SJCRH30 (cell line): Measurements from ENCODE around the gene PCMTD2. TPM values are rescaled to one million over a fixed set of nuclear protein-coding genes. Genes with fewer than 3 reads are reported as not detected.

Experiments used
- DNase-seq, 2 experiments: peaks; one replicate each; pipeline ENCODE4 v3.0.0-alpha.2; 2015 to 2020
- H3K27ac ChIP-seq: fragments of 250-450 bp; sonication (Bioruptor Pico); 2 replicates; pipeline ENCODE4 v1.5.1; 2020; ENCODE audit warnings: mild to moderate bottlenecking, moderate library complexity
- H3K27me3 ChIP-seq: fragments of 250-450 bp; sonication (Bioruptor Pico); 2 replicates; pipeline ENCODE4 v1.5.1; 2020; ENCODE audit warnings: mild to moderate bottlenecking, moderate library complexity
- H3K36me3 ChIP-seq: fragments of 250-450 bp; sonication (Bioruptor Pico); 2 replicates; pipeline ENCODE4 v1.5.1; 2020; ENCODE audit warnings: mild to moderate bottlenecking, moderate library complexity
- H3K4me1 ChIP-seq: fragments of 250-450 bp; sonication (Bioruptor Pico); 2 replicates; pipeline ENCODE4 v1.5.1; 2020; ENCODE audit warnings: mild to moderate bottlenecking, moderate library complexity
- H3K4me3 ChIP-seq: fragments of 250-450 bp; sonication (Bioruptor Pico); 2 replicates; pipeline ENCODE4 v1.5.1; 2020; ENCODE audit warnings: mild to moderate bottlenecking, moderate library complexity
- H3K9me3 ChIP-seq: fragments of 250-450 bp; sonication (Bioruptor Pico); replicated peaks from 2 replicates; pipeline ENCODE4 v1.5.1; 2020; ENCODE audit warnings: mild to moderate bottlenecking, moderate library complexity
- total RNA-seq: library from RNA; depleted of rRNA; stranded (reverse); fragments of >200 nt; shearing (Covaris generic); gene quantifications from 2 replicates; pipeline ENCODE4 v1.2.3, GENCODE V29; 2014

Gene PCMTD2
- total RNA-seq, 1 experiment from 2014 or later, result 31.0 TPM

DNA sequence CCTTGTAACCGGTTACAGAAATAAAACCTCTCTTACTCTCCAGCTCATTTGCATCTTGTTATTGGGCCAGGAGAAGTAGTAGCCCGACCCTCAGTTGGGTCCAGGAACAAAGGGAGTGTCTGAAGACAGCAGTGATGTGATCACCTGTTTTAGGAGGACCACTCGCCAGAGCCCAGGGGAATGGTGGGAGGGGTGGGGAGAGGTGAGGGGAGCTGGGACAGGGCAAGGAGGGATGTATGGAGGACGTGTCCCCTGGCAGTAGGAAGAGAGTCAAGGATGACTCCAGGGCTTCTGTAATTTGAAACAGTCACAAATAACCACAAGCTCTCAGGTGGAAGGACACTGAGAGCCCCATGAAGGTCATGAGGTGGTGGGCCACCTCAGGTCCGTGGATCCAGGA is 1.4 kb upstream of the PCMTD2 start:
- H3K4me1 ChIP-seq, result no peaks in the 10 kb centered on the region
- H3K27me3 ChIP-seq, result peaks cover 20% of the 10 kb centered on the region
- no peaks in the 10 kb centered on the region for H3K9me3 ChIP-seq
- DNase-seq, result no peak
- no peaks in the 10 kb centered on the region for H3K36me3 ChIP-seq
- no peak overlapping the region for H3K4me3 ChIP-seq
- no peak overlapping the region for H3K27ac ChIP-seq

DNA sequence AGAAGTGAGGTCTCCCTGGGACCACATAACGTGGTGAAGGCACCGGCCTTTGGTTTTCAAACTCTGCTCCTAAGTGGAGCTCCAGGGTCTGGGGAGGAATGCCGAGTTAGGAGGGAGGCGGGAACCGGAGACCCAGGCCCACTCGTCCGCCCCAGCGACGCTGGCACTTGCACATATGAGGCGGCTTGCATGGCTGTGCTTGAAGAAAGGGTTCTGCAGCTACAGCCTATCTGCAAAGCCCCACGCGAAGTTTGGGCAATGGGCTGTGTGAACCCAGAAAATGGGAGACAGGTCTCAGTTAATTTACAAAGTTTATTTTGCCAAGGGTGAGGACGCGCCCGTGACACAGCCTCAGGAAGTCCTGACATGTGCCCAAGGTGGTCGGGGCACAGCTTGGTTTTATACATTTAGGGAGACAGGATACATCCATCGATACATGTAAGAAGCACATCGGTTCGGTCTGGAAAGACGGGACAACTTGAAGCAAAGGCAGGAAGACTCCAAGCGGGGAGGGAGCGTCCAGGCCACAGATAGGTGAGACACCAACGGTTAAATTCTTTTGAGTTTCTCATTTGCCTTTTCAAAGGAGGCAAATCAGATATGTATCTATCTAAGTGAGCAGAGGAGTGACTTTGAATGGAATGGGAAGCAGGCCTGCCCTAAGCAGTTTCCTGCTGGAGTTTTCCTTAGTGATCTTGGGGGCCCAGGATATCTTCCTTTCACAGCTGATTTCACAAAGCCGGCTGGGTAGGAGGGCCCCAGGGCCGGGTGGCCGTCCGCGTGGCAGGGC is 782 bp upstream of the PCMTD2 start:
- peak overlapping the region; percentile 56 for H3K27ac ChIP-seq
- H3K4me1 ChIP-seq, result no peaks in the 10 kb centered on the region
- no peak for DNase-seq
- H3K4me3 ChIP-seq, result peak overlapping the region; percentile 66
- no peaks in the 10 kb centered on the region for H3K36me3 ChIP-seq
- H3K9me3 ChIP-seq, result no peaks in the 10 kb centered on the region
- H3K27me3 ChIP-seq, result peaks cover 15% of the 10 kb centered on the region

DNA sequence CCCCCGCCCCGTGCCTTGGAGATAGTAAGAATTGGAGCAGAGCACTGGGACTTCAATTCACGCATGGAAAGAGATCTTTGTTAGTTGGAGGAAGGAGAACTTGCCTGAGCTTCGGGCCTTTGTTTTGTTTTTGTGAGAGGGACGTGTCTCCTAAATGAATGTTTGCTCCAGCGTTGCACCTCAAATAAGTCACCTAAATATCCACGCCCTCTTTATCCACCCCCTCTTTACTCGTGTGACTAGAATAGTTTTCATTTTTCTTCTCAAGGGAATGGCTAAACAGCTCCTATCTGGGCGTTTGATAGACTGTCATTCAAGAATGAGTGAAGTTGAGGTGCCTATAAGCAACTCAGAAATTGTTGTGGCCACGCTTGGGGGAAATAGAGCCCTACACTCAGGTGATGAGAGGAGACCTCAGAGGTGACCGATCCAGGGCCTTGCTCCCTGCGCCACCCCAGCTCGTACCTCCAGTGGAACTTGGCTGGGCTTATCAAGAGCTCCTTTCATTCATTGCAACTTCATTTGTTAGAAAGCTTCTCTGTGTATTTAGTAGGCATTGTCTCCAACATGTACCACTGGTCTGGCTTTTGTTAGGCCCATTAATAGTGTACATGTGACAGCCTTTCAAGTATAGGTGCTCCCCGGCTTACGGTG is 861 bp downstream of the PCMTD2 start:
- no peaks in the 10 kb centered on the region for H3K4me1 ChIP-seq
- no peaks in the 10 kb centered on the region for H3K9me3 ChIP-seq
- no peak for DNase-seq

DNA sequence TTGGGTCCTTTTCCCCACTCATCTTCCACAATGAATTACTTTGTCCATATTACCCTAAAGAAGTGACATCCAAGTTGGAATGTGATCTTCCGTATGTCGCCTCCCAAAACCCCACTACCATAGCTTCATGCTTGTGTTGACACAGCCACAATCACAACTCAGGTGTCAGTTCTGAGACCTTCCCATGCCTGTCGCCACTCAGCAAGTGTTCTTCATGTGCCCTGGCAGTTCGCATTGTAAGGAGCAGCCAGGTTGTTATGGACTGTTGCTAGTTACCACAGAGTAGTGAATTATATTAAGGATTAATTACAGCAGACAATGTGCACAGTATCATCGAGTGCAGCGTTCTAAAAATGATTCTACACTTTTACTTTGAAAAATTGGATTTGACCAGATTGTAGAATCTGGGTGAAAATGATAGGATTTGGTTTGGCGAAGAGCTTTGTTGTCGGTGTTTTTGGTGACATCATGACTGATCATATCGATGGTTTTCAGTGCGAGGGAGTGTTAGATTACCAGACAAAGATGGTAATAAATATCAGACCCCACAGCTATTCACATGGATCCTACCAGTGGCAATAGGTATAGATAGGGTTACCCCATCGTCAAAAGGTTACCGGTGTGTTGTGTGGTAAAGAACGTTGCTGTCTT is 1.7 kb downstream of the PCMTD2 start:
- Histone ChIP-seq H3K4me3 (no peak overlapping the region), H3K36me3 (no peaks in the 10 kb centered on the region), H3K9me3 (no peaks in the 10 kb centered on the region), H3K4me1 (no peaks in the 10 kb centered on the region), H3K27ac (no peak overlapping the region), H3K27me3 (0 out of 2 replicates have a peak, but pooled peaks cover 6% of the 10 kb centered on the region)
- no peak for DNase-seq

More for the DNA sequence above, 861 bp downstream of the PCMTD2 start:
- H3K27me3 ChIP-seq, result 0 out of 2 replicates have a peak, but pooled peaks cover 9% of the 10 kb centered on the region
- no peaks in the 10 kb centered on the region for H3K36me3 ChIP-seq
- H3K4me3 ChIP-seq, result peak overlapping the region; percentile 66
- H3K27ac ChIP-seq, result no peak overlapping the region

DNA sequence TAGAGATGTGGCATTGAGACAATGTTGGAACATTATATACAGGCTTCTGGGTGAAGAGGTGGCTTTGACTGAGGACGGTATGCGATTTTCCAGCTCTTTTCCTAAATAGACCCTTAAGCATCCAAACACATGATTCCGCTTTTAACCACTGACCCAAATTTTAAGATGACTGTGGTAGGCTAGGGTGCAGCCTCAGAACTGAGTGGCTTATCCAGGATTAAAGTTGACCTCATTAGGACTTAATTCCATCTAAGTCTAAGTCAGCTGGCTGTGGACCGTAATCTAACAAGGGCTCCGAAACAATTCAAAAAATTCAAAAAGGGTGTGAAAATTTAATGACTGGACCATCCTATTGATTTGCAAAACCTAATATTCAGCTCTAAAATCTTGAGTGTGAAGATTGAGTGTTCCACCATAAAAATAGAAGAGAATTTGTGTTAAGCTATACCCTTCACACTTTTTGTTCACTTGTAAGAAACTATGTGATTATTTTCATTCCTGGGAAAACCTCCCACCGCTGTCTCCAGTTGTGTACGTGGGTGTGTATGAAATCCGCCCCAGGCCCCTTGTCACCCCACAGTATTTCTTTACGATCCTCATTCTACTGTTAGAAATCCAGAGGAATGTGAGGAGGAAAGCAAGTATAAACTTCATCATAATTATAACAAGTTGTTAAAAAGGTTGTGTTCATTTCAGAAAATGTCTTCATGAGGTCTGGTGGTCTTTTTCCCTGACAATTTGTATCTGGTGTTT is 2.7 kb downstream of the PCMTD2 start:
- Histone ChIP-seq H3K9me3 (no peaks in the 10 kb centered on the region), H3K36me3 (no peaks in the 10 kb centered on the region), H3K4me3 (no peak overlapping the region), H3K4me1 (no peaks in the 10 kb centered on the region), H3K27me3 (no peaks in the 10 kb centered on the region), H3K27ac (no peak overlapping the region)
- no peak for DNase-seq

DNA sequence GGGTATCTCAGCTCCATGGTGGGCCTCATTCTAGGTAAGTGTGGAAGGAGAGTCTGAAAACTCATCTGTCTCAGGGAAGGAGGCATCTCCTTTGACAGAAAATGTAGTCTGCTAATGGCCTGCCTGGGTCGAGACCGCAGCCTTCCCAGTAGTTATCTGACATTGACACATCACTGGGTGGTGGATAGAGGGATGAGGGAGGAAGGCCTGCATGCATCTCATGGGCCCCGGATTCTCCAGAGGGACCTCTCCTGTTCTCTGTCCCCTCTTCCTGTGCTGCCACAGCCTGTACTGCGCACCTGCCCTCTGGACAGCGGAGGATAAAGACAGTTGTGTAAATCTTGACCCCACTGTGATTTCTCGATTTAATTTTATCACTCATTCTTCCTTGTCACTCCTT is 4.7 kb downstream of the PCMTD2 start:
- no peak for DNase-seq
- Histone ChIP-seq H3K9me3 (no peaks in the 10 kb centered on the region), H3K4me1 (no peaks in the 10 kb centered on the region), H3K27me3 (no peaks in the 10 kb centered on the region), H3K36me3 (no peaks in the 10 kb centered on the region), H3K4me3 (no peak overlapping the region), H3K27ac (no peak overlapping the region)

DNA sequence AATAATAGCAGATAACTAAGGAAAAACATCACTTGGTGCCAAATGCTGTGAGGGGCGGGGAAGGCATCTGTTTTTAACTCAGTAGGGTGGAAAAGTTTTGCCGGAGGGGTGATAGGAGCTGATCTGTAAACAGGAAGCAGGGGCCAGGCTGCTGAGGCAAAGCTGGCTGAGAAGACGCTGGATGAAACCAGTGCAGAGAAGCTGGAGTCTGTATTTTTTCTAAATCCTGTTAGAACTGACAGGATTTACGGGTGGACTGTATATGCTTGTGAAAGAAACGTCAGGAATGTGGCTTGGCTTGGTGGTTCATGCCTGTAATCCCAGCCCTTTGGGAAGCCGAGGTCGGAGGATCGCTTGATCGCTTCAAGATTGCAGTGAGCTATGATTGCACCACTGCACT is 5.6 kb downstream of the PCMTD2 start:
- H3K4me3 ChIP-seq, result no peak overlapping the region
- H3K4me1 ChIP-seq, result no peaks in the 10 kb centered on the region
- no peaks in the 10 kb centered on the region for H3K9me3 ChIP-seq
- DNase-seq, result no peak
- H3K36me3 ChIP-seq, result no peaks in the 10 kb centered on the region
- no peak overlapping the region for H3K27ac ChIP-seq
- H3K27me3 ChIP-seq, result no peaks in the 10 kb centered on the region

DNA sequence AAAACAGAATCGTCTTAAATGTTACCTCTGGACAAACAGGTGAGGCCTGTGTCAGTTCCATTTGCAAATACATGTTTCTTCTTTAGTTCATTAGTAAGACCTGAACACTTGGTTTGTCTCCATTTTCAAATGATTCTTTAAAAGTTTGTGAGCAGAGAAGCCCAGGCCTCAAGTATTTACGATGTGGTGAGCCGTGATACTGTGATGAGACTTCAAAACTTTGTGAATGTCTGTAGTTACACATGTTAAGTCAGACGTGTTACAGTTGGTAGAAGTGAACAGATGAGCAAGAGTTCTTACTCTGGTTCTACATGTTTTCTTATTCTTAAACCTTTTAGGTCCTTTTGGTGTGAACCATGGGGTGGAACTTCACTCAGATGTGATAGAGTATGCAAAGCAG is 8.5 kb downstream of the PCMTD2 start:
- Histone ChIP-seq H3K4me1 (no peaks in the 10 kb centered on the region), H3K36me3 (no peaks in the 10 kb centered on the region), H3K27me3 (no peaks in the 10 kb centered on the region), H3K27ac (no peak overlapping the region), H3K9me3 (no peaks in the 10 kb centered on the region), H3K4me3 (no peak overlapping the region)
- no peak for DNase-seq

DNA sequence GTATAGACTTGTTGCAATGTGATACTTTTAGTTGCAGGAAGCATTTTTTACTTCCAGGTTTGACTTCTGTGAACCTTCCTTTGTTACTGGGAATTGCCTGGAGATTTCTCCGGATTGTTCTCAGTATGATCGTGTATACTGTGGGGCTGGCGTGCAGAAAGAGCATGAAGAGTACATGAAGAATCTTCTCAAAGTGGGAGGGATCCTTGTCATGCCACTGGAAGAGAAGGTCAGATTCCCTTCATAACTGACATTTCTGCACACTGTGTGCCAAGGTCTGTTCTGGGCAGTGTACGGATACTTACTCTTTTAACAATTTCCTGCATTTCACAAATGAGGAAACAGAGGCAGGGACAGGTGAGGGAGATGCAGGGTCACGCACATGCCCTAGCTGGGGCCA is 9.7 kb downstream of the PCMTD2 start:
- Histone ChIP-seq H3K36me3 (no peaks in the 10 kb centered on the region), H3K4me3 (no peak overlapping the region), H3K27me3 (no peaks in the 10 kb centered on the region), H3K9me3 (no peaks in the 10 kb centered on the region), H3K27ac (no peak overlapping the region), H3K4me1 (no peaks in the 10 kb centered on the region)
- DNase-seq, result no peak

DNA sequence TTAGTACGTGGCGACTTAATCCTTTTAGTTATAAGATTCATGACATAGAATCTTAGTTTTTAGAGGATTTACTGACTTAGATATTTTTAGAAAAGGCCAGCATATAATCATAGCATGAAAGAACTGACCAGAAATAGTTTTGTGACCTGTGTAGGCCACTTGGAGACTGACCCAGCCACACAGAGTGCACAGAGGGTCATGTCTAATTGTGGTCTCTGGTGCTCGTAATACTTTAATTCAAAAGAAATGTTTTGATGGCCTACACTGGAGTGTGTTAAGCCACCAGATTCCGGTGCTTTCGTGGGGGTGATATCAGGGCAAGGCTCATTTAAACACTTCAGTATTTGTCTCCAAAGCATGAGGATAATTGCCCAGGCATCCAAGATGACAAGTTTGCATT is 11.4 kb downstream of the PCMTD2 start:
- Histone ChIP-seq H3K4me1 (no peaks in the 10 kb centered on the region), H3K36me3 (no peaks in the 10 kb centered on the region), H3K27me3 (no peaks in the 10 kb centered on the region), H3K9me3 (no peaks in the 10 kb centered on the region), H3K4me3 (no peak overlapping the region), H3K27ac (no peak overlapping the region)
- no peak for DNase-seq

DNA sequence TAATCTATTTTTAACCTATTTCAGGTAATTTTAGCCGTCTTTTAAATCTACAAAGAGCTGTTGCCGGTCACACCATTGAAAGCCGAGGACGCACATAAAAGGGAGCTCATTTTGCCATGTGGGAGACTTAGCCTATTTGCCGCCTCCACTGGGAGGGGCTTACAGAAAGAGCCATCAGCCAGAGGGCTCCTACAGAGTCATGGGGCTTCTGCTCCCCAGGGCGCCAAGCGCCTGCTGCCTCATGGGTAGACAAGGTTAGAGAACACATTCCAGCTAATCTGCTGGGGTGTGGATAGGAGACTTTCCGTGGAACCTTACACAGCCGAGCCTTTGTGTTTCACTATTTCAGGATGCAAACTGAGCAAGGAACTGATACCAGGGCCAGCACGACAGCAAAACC is 12.6 kb downstream of the PCMTD2 start:
- Histone ChIP-seq H3K27ac (no peak overlapping the region), H3K36me3 (no peaks in the 10 kb centered on the region), H3K4me3 (no peak overlapping the region), H3K27me3 (no peaks in the 10 kb centered on the region), H3K9me3 (no peaks in the 10 kb centered on the region), H3K4me1 (no peaks in the 10 kb centered on the region)
- no peak for DNase-seq

DNA sequence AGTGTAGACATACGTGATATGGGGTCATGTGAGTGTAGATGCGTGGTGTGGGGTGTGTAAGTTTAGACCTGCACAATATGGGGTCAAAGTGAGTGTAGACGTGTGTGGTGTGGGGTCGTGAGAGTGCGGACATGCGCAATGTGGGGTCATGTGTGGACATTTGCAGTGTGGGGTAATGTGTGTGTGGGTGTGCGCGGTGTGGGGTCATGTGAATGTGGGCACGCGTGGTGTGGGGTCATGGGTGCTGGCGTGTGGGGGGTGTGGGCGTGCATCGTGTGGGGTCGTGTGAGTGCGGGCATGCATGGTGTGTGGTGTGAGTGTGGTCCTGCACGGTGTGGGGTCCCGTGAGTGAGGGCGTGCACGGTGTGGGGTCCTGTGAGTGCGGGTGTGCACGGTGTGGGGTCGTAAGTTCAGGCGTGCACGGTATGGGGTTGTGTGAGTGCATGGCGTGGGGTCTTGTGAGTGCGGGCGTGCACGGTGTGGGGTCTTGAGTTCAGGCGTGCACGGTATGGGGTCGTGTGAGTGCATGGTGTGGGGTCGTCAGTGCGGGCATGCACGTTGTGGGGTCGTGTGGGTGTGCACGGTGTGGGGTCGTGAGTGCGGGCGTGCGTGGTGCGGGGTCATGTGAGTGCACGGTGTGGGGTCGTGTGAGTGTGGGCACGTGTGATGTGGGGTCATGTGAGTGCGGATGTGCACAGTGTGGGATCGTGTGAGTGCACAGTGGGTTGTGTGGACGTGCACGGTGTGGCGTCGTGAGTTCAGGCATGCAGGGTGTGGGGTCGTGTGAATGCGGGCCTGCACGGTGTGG is 14.3 kb downstream of the PCMTD2 start:
- Histone ChIP-seq H3K4me1 (no peaks in the 10 kb centered on the region), H3K9me3 (no peaks in the 10 kb centered on the region), H3K36me3 (no peaks in the 10 kb centered on the region), H3K27me3 (no peaks in the 10 kb centered on the region), H3K4me3 (no peak overlapping the region), H3K27ac (no peak overlapping the region)
- no peak for DNase-seq

DNA sequence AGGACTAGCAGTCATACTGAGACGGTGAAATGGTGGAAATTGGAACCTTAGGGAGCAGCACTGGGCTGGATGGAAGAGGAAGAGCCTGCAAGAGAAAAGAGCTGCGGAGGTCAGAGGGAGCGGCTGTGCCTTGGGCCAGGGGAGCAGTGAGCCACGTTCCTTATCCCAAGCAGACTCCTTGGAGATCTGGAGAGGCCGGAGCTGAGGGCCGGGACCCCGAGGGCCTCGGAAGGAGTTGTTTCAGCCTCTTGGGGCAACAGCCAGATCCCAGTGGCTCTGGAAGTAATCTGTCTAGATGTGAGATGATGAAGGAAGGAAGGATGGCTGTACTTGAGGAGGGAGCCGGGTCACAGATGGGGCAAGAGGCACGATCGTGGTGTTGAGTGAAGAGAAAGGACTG is 16.1 kb downstream of the PCMTD2 start:
- Histone ChIP-seq H3K4me1 (no peaks in the 10 kb centered on the region), H3K36me3 (no peaks in the 10 kb centered on the region), H3K9me3 (no peaks in the 10 kb centered on the region), H3K27ac (no peak overlapping the region), H3K4me3 (no peak overlapping the region), H3K27me3 (no peaks in the 10 kb centered on the region)
- no peak for DNase-seq

DNA sequence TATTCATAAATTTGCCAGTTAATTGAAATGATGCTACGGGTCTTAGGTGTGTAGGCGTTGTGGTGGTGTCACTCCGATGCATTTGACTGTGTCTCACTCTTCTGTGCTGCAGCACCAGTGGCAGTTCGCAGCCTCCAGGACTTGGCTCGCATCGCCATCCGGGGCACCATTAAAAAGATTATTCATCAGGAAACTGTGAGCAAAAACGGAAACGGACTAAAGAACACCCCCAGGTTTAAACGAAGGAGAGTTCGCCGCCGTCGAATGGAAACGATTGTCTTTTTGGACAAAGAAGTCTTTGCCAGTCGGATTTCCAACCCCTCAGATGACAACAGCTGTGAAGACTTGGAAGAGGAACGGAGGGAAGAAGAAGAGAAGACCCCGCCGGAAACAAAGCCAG is 17.6 kb downstream of the PCMTD2 start:
- DNase-seq, result no peak
- Histone ChIP-seq H3K4me1 (no peaks in the 10 kb centered on the region), H3K27ac (no peak overlapping the region), H3K4me3 (no peak overlapping the region), H3K27me3 (no peaks in the 10 kb centered on the region), H3K9me3 (no peaks in the 10 kb centered on the region), H3K36me3 (no peaks in the 10 kb centered on the region)
